ENCODE measurements around the gene CAPRIN2. TPM values are rescaled to one million over a fixed set of nuclear protein-coding genes. Genes with fewer than 3 reads are reported as not detected.

Gene CAPRIN2
- total and polyA plus RNA-seq, 7 donors: 4.9 to 17.7 (median 11.1) TPM

GRCh38 chr12:30755395-30755762 lies 628 bp upstream of the CAPRIN2 start:
- 16 to 17% (median 17%) methylated on average over 7 of the region's 7 CpGs for WGBS, 3 donors
- ATAC-seq (no peak), DNase-seq (no peak)
- TF ChIP-seq, protein P1, sequence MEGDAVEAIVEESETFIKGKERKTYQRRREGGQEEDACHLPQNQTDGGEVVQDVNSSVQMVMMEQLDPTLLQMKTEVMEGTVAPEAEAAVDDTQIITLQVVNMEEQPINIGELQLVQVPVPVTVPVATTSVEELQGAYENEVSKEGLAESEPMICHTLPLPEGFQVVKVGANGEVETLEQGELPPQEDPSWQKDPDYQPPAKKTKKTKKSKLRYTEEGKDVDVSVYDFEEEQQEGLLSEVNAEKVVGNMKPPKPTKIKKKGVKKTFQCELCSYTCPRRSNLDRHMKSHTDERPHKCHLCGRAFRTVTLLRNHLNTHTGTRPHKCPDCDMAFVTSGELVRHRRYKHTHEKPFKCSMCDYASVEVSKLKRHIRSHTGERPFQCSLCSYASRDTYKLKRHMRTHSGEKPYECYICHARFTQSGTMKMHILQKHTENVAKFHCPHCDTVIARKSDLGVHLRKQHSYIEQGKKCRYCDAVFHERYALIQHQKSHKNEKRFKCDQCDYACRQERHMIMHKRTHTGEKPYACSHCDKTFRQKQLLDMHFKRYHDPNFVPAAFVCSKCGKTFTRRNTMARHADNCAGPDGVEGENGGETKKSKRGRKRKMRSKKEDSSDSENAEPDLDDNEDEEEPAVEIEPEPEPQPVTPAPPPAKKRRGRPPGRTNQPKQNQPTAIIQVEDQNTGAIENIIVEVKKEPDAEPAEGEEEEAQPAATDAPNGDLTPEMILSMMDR (IDR thresholded peaks at IDR 0.05): no peak
- intact Hi-C loops (cut with DNase I): loop anchor here in 1 of 2 donors (2.0 kb wide), 2 partner anchors 51 to 59 kb away; no protein-coding TSS in a partner anchor
- Histone ChIP-seq H3K27me3 (ENCODE audit: insufficient read depth in 3 of 3, low read length in 2 of 3) (no peaks in the 10 kb centered on the region), H3K9me3 (no peaks in the 10 kb centered on the region), H3K36me3 (ENCODE audit: insufficient read depth in 1 of 2, low read depth in 1 of 2) (no peaks in the 10 kb centered on the region), H3K4me1 (peaks cover 9% of the 10 kb centered on the region), H3K27ac (peak overlapping the region; percentile 89), H3K4me3 (peak overlapping the region; percentile 78)

DNA sequence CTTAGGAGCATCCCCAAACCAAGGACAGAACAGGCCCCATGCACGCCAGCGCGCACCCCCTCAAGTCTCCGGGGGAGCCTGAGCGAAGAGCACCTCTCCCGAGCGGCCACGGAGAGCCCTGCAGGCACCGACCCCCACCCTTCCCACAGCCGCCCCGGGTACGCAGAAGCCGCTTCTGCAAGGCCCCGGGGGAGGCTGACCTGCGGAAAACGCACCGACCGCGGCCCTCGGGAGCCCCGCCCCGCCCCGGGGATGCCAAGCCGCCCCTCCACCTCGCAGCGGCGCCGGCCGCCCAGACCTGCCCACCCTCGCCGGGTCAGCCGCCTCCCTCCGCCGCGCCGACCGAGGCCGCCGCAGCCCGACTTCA lies 385 bp downstream of the CAPRIN2 start:
- H3K36me3 ChIP-seq (ENCODE audit: insufficient read depth in 1 of 2, low read depth in 1 of 2): no peaks in the 10 kb centered on the region
- intact Hi-C loops (cut with DNase I): loop anchor here (1.0 to 5.0 kb wide), 4 partner anchors 42 to 58 kb away; partner anchors contain the start of gene IPO8 (in 1 of the 2)
- no peak for ATAC-seq
- H3K4me3 ChIP-seq: peak overlapping the region; percentile 78
- TF ChIP-seq, protein P1 (IDR thresholded peaks at IDR 0.05): no peak
- peaks cover 9% of the 10 kb centered on the region for H3K4me1 ChIP-seq
- no peaks in the 10 kb centered on the region for H3K9me3 ChIP-seq
- 0 to 2% (median 0%) methylated on average over 20 to 40 of the region's 40 CpGs for WGBS, 3 donors
- DNase-seq: no peak
- H3K27me3 ChIP-seq (ENCODE audit: insufficient read depth in 3 of 3, low read length in 2 of 3): no peaks in the 10 kb centered on the region
- H3K27ac ChIP-seq: peak overlapping the region; percentile 89

GRCh38 chr12:30753751-30754382 lies 884 bp downstream of the CAPRIN2 start:
- intact Hi-C loops (cut with DNase I): loop anchor here (1.0 to 5.0 kb wide), 4 partner anchors 42 to 57 kb away; partner anchors contain the start of gene IPO8 (in 1 of the 2)
- Histone ChIP-seq H3K4me3 (peak overlapping the region; percentile 78), H3K27ac (peak overlapping the region; percentile 89), H3K36me3 (ENCODE audit: insufficient read depth in 1 of 2, low read depth in 1 of 2) (no peaks in the 10 kb centered on the region), H3K9me3 (no peaks in the 10 kb centered on the region), H3K27me3 (ENCODE audit: insufficient read depth in 3 of 3, low read length in 2 of 3) (no peaks in the 10 kb centered on the region), H3K4me1 (peaks cover 9% of the 10 kb centered on the region)
- no peak for DNase-seq
- TF ChIP-seq, protein P1 (IDR thresholded peaks at IDR 0.05): no peak
- 12 to 17% (median 15%) methylated on average over 18 of the region's 18 CpGs for WGBS, 3 donors
- no peak for ATAC-seq

- DNase-seq (no peak), ATAC-seq (no peak)
- intact Hi-C loops (cut with DNase I): loop anchor here in 1 of 2 donors (5.0 kb wide), 1 partner anchor 56 kb away; the partner anchor contains the start of gene IPO8
- TF ChIP-seq, protein P1 (IDR thresholded peaks at IDR 0.05): no peak
- H3K27ac ChIP-seq: no peak overlapping the region
- H3K27me3 ChIP-seq (ENCODE audit: insufficient read depth in 3 of 3, low read length in 2 of 3): no peaks in the 10 kb centered on the region
- H3K9me3 ChIP-seq: no peaks in the 10 kb centered on the region
- peaks cover 9% of the 10 kb centered on the region for H3K4me1 ChIP-seq
- H3K4me3 ChIP-seq: peak overlapping the region; percentile 78
- H3K36me3 ChIP-seq (ENCODE audit: insufficient read depth in 1 of 2, low read depth in 1 of 2): peaks cover 0 to 1% of the 10 kb centered on the region in 2 donors
- WGBS, 3 donors: 81 to 83% (median 83%) methylated on average over 3 of the region's 3 CpGs
Measured at GRCh38 chr12:30753233-30753632, 1.5 kb downstream of the CAPRIN2 start.
